Lower leg skin (tissue), 4 donors: ENCODE data around the gene RAPGEF4. TPM values are rescaled to one million over a fixed set of nuclear protein-coding genes. Genes with fewer than 3 reads are reported as not detected.

Experiments
- DNase-seq, 2 donors: peaks; one replicate each; pipeline ENCODE4 v3.0.0-alpha.2; 2019; ENCODE audit warnings: low spot score in 2 of 2
- H3K4me3 ChIP-seq: fragments of 200-600 bp; sonication (generic); 2 replicates; pipeline ENCODE4 v1.5.1; 2017; ENCODE audit warnings: mild to moderate bottlenecking, low read depth; ENCODE audit not compliant: poor library complexity, severe bottlenecking
- POLR2A ChIP-seq, 2 donors: fragments of 450-650 bp; IDR thresholded peaks; one replicate each; pipeline ENCODE4 v1.6.1; 2016 to 2017; ENCODE audit warnings: antibody characterized with exemption in 2 of 2, mild to moderate bottlenecking in 1 of 2, moderate library complexity in 1 of 2
- WGBS, 2 donors: methylation state at CpG; one replicate each; pipeline ENCODE4 v1.1.5; 2018; 5-methylcytosine and 5-hydroxymethylcytosine counted together
- intact Hi-C: fragments of 100-400 bp; cut with DNase I; formaldehyde crosslinking; loops from one replicate; pipeline ENCODE4 v1.15.0; 2023; ENCODE audit warnings: low total_unique reads
- total RNA-seq, 4 donors: library from RNA; depleted of rRNA; stranded (reverse); fragments of >200 nt; gene quantifications; one replicate each; pipeline ENCODE4 v1.1.0, GENCODE V29; 2016
- TF ChIP-seq, protein P1 (sequence below), 3 donors: fragments of 450-650 bp; IDR thresholded peaks; one replicate each; pipeline ENCODE4 v1.5.1; 2016; ENCODE audit warnings: antibody characterized with exemption in 3 of 3, mild to moderate bottlenecking in 3 of 3, moderate library complexity in 2 of 3

RAPGEF4 gene
- total RNA-seq, 4 donors from 2014 or later = 15.5 to 25.8 (median 25.0) TPM

DNA sequence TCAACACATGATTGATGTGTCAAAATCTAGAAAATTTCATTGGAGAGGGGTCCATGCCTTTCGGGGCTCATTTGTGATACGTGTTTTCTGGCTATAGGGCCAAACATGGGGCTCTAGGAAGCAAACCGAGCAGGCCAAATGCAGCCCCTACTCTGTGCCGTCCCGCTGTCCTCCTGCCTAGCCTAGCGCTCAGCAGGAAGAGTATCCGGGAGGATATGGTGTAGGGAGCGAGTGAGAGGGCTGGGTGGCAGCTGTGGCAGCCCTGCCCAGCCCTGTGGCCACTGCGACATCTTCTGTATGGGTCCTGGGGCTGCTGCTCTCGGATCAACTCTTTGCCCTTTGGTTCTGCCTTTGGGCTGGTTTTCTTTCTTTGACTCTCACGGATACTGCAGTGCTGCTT is 219.9 kb downstream of the RAPGEF4 start:
- no peak for TF ChIP-seq POLR2A (IDR thresholded peaks at IDR 0.05)
- TF ChIP-seq, protein P1, sequence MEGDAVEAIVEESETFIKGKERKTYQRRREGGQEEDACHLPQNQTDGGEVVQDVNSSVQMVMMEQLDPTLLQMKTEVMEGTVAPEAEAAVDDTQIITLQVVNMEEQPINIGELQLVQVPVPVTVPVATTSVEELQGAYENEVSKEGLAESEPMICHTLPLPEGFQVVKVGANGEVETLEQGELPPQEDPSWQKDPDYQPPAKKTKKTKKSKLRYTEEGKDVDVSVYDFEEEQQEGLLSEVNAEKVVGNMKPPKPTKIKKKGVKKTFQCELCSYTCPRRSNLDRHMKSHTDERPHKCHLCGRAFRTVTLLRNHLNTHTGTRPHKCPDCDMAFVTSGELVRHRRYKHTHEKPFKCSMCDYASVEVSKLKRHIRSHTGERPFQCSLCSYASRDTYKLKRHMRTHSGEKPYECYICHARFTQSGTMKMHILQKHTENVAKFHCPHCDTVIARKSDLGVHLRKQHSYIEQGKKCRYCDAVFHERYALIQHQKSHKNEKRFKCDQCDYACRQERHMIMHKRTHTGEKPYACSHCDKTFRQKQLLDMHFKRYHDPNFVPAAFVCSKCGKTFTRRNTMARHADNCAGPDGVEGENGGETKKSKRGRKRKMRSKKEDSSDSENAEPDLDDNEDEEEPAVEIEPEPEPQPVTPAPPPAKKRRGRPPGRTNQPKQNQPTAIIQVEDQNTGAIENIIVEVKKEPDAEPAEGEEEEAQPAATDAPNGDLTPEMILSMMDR (IDR thresholded peaks at IDR 0.05) = no peak
- WGBS, 2 donors = 76 to 83% methylated on average over 11 of the region's 11 CpGs
- intact Hi-C loops = no loop called here
- no peak for DNase-seq
- no peak overlapping the region for H3K4me3 ChIP-seq

GRCh38 chr2:172957734-172958133 is 222.1 kb downstream of the RAPGEF4 start:
- H3K4me3 ChIP-seq = no peak overlapping the region
- TF ChIP-seq, protein P1 (IDR thresholded peaks at IDR 0.05) = no peak
- no peak for TF ChIP-seq POLR2A (IDR thresholded peaks at IDR 0.05)
- intact Hi-C loops = no loop called here

GRCh38 chr2:172962082-172962481 is 226.4 kb downstream of the RAPGEF4 start:
- H3K4me3 ChIP-seq = no peak overlapping the region
- 93 to 100% methylated on average over 1 of the region's 1 CpG for WGBS, 2 donors
- TF ChIP-seq, protein P1 (IDR thresholded peaks at IDR 0.05) = no peak
- TF ChIP-seq POLR2A (IDR thresholded peaks at IDR 0.05) = no peak
- no peak for DNase-seq
- intact Hi-C loops = no loop called here

More at GRCh38 chr2:172957734-172958133, 222.1 kb downstream of the RAPGEF4 start:
- DNase-seq = no peak

DNA sequence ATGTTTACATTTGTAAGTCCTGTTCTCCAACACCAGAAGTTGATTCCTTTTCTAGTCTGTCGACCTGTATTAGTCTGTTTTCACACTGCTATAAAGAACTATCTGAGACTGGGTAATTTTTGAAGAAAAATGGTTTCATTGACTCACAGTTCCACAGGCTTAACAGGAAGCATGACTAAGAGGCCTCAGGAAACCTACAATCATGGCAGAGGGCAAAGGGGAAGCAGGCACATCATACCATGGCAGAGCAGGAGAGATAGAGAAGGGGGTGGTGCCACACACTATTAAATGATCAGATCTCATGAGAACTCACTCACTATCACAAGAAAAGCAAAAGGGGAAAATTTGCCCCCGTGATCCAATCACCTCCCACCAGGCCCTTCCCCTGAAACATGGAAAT is 227.2 kb downstream of the RAPGEF4 start:
- no peak for DNase-seq
- no peak overlapping the region for H3K4me3 ChIP-seq
- TF ChIP-seq POLR2A (IDR thresholded peaks at IDR 0.05) = no peak
- TF ChIP-seq, protein P1 (IDR thresholded peaks at IDR 0.05) = no peak
- intact Hi-C loops = no loop called here
- WGBS, 2 donors = 62 to 63% methylated on average over 2 of the region's 2 CpGs

DNA sequence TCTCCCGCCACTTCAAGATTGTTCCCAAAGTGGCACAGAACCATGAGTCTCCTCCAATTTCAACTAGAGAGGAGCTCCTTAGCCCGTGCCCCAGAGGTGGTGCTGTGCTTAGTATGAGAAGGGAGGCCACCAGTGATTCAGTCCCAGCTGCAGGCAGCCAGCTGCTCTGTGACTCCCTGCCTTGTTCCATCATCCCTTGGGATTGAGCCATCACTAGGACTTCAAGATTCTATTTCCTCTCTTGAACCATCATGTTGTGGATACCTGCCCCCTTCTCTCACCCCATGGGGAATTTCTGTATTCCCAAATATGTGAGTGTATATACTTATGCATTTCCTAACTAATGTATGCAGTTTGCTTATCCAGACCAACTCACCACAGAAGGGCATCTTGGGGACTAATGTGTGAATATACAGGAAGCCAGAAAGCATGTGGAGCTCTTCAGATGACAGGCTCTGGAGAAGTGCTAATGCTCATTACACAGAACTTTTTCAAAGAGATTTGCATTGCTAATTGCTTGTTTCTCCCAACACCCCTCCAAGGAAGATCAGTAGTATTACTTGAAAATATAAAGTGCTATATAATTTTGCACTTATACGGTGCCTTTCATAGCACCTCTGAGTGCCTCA is 229.0 kb downstream of the RAPGEF4 start:
- intact Hi-C loops = no loop called here
- WGBS, 2 donors = 86 to 89% methylated on average over 3 of the region's 3 CpGs
- TF ChIP-seq, protein P1 (IDR thresholded peaks at IDR 0.05) = no peak
- TF ChIP-seq POLR2A (IDR thresholded peaks at IDR 0.05) = no peak
- H3K4me3 ChIP-seq = no peak overlapping the region
- no peak for DNase-seq
